Measurements from ENCODE around the gene RFTN1. TPM values are rescaled to one million over a fixed set of nuclear protein-coding genes. Genes with fewer than 3 reads are reported as not detected.

Gene RFTN1
- total RNA-seq, 1 donor from 2014 or later = 41.8 TPM

GRCh38 chr3:16396202-16396601, 117.3 kb downstream of the RFTN1 start:
- Mint-ChIP-seq H3K4me3 (ENCODE audit: unreplicated experiment) (no peak overlapping the region), H3K27me3 (ENCODE audit: unreplicated experiment) (no peaks in the 10 kb centered on the region), H3K27ac (ENCODE audit: unreplicated experiment) (no peak overlapping the region), H3K9me3 (ENCODE audit: unreplicated experiment) (no peaks in the 10 kb centered on the region), H3K4me1 (ENCODE audit: unreplicated experiment) (peaks cover 10% of the 10 kb centered on the region), H3K36me3 (ENCODE audit: low read depth, unreplicated experiment) (peaks cover 5% of the 10 kb centered on the region)
- DNase-seq (ENCODE audit: low spot score) = no peak
- TF ChIP-seq CTCF (IDR thresholded peaks at IDR 0.05; ENCODE audit: unreplicated experiment) = no peak

- TF ChIP-seq CTCF (IDR thresholded peaks at IDR 0.05; ENCODE audit: unreplicated experiment) = no peak
- Mint-ChIP-seq H3K27ac (ENCODE audit: unreplicated experiment) (no peak overlapping the region), H3K4me3 (ENCODE audit: unreplicated experiment) (no peak overlapping the region), H3K4me1 (ENCODE audit: unreplicated experiment) (peaks cover 7% of the 10 kb centered on the region), H3K9me3 (ENCODE audit: unreplicated experiment) (no peaks in the 10 kb centered on the region), H3K36me3 (ENCODE audit: low read depth, unreplicated experiment) (peaks cover 5% of the 10 kb centered on the region), H3K27me3 (ENCODE audit: unreplicated experiment) (no peaks in the 10 kb centered on the region)
- DNase-seq (ENCODE audit: low spot score) = no peak
Observed at GRCh38 chr3:16395212-16395611, 118.3 kb downstream of the RFTN1 start.

GRCh38 chr3:16394639-16395038, 118.9 kb downstream of the RFTN1 start:
- H3K27ac Mint-ChIP-seq (ENCODE audit: unreplicated experiment) = no peak overlapping the region
- H3K27me3 Mint-ChIP-seq (ENCODE audit: unreplicated experiment) = no peaks in the 10 kb centered on the region
- no peak overlapping the region for H3K4me3 Mint-ChIP-seq (ENCODE audit: unreplicated experiment)
- H3K9me3 Mint-ChIP-seq (ENCODE audit: unreplicated experiment) = no peaks in the 10 kb centered on the region
- peaks cover 1% of the 10 kb centered on the region for H3K36me3 Mint-ChIP-seq (ENCODE audit: low read depth, unreplicated experiment)
- no peak for TF ChIP-seq CTCF (IDR thresholded peaks at IDR 0.05; ENCODE audit: unreplicated experiment)
- no peak for DNase-seq (ENCODE audit: low spot score)
- peaks cover 4% of the 10 kb centered on the region for H3K4me1 Mint-ChIP-seq (ENCODE audit: unreplicated experiment)

GRCh38 chr3:16392717-16393116, 120.8 kb downstream of the RFTN1 start:
- H3K27ac Mint-ChIP-seq (ENCODE audit: unreplicated experiment) = no peak overlapping the region
- H3K4me1 Mint-ChIP-seq (ENCODE audit: unreplicated experiment) = peaks cover 6% of the 10 kb centered on the region
- no peaks in the 10 kb centered on the region for H3K36me3 Mint-ChIP-seq (ENCODE audit: low read depth, unreplicated experiment)
- no peak overlapping the region for H3K4me3 Mint-ChIP-seq (ENCODE audit: unreplicated experiment)
- no peaks in the 10 kb centered on the region for H3K27me3 Mint-ChIP-seq (ENCODE audit: unreplicated experiment)
- no peaks in the 10 kb centered on the region for H3K9me3 Mint-ChIP-seq (ENCODE audit: unreplicated experiment)
- TF ChIP-seq CTCF (IDR thresholded peaks at IDR 0.05; ENCODE audit: unreplicated experiment) = no peak
- no peak for DNase-seq (ENCODE audit: low spot score)

GRCh38 chr3:16392065-16392464, 121.4 kb downstream of the RFTN1 start:
- H3K27ac Mint-ChIP-seq (ENCODE audit: unreplicated experiment) = no peak overlapping the region
- no peak for DNase-seq (ENCODE audit: low spot score)
- H3K9me3 Mint-ChIP-seq (ENCODE audit: unreplicated experiment) = no peaks in the 10 kb centered on the region
- H3K4me1 Mint-ChIP-seq (ENCODE audit: unreplicated experiment) = peaks cover 11% of the 10 kb centered on the region
- no peak overlapping the region for H3K4me3 Mint-ChIP-seq (ENCODE audit: unreplicated experiment)
- no peaks in the 10 kb centered on the region for H3K36me3 Mint-ChIP-seq (ENCODE audit: low read depth, unreplicated experiment)
- no peaks in the 10 kb centered on the region for H3K27me3 Mint-ChIP-seq (ENCODE audit: unreplicated experiment)
- TF ChIP-seq CTCF (IDR thresholded peaks at IDR 0.05; ENCODE audit: unreplicated experiment) = no peak
